HepG2 (cell line): ENCODE data around the gene TOM1L2. TPM values are rescaled to one million over a fixed set of nuclear protein-coding genes. Genes with fewer than 3 reads are reported as not detected.

Experiments
- ATAC-seq: fragments of 200-7000 bp; cut with Tn5 transposase; 3 replicates; pipeline ENCODE4 v1.9.1; 2020; ENCODE audit warnings: mild to moderate bottlenecking, moderate library complexity
- BruUV-seq: library from RNA; stranded (reverse); fragments of 400-500 nt; replicated peaks from 2 replicates; lab custom pipeline; 2021; lab: Mats Ljungman, UMichigan
- CTCF ChIA-PET: fragments of 300-600 bp; formaldehyde crosslinking; extraction: SDS; loops from one replicate; lab custom pipeline; 2021; ENCODE audit warnings: low total read pairs, inconsistent platforms, low intra/inter-chr PET ratio; lab: Yijun Ruan, JAX
- POLR2A ChIA-PET: fragments of 350-600 bp; sonication (Branson Sonifier 250); formaldehyde crosslinking; loops from one replicate; lab custom pipeline; 2020; ENCODE audit warnings: antibody characterized with exemption, inconsistent platforms; lab: Yijun Ruan, JAX
- DNase-seq: peaks from one replicate; pipeline ENCODE4 v3.0.0-alpha.2; 2015; ENCODE audit warnings: low spot score
- FAIRE-seq: peaks from 3 replicates; lab custom pipeline; 2011; peaks lifted over from hg19 to GRCh38; lab: Jason Lieb, UNC
- H2AFZ ChIP-seq: one replicate; pipeline ENCODE4 v1.6.1; 2011; ENCODE audit warnings: low read length, inconsistent platforms
- H3K27ac ChIP-seq: fragments of 300-600 bp; 3 replicates; pipeline ENCODE4 v1.8.0; 2011; ENCODE audit warnings: mixed run types, mild to moderate bottlenecking, mixed read lengths, low read length, inconsistent platforms; ENCODE audit not compliant: insufficient read depth; ENCODE audit errors: extremely low read length
- H3K27me3 ChIP-seq, 2 experiments: fragments of 200-600 bp in 1 of 2; 2 replicates in 1 of 2; 3 replicates in 1 of 2; pipeline versions ENCODE4 v1.6.0 to v1.8.0; 2011; ENCODE audit warnings: low read length in 2 of 2, mild to moderate bottlenecking in 2 of 2, moderate library complexity in 2 of 2, inconsistent platforms in 1 of 2; ENCODE audit not compliant: insufficient read depth in 2 of 2, control insufficient read depth in 1 of 2
- H3K36me3 ChIP-seq, 2 experiments: fragments of 200-600 bp in 1 of 2; replicated peaks in 1 of 2; 2 replicates in 1 of 2; 3 replicates in 1 of 2; pipeline versions ENCODE4 v1.5.1 to v1.8.0; 2011; ENCODE audit warnings: low read length in 2 of 2, inconsistent platforms in 1 of 2; ENCODE audit not compliant: insufficient read depth in 2 of 2, control insufficient read depth in 1 of 2
- H3K4me1 ChIP-seq: 2 replicates; pipeline ENCODE4 v1.5.1; 2012; ENCODE audit warnings: low read length, inconsistent platforms; ENCODE audit not compliant: insufficient read depth
- H3K4me2 ChIP-seq: 2 replicates; pipeline ENCODE4 v1.6.0; 2011; ENCODE audit warnings: low read depth, low read length, inconsistent platforms
- H3K4me3 ChIP-seq, 3 experiments: fragments of 200-600 bp in 1 of 3; sonication (generic), shearing (Covaris generic) in 1 of 3; replicated peaks in 1 of 3; 2 replicates each; pipeline ENCODE4 v1.5.1; 2011 to 2016; ENCODE audit warnings: low read length in 3 of 3, inconsistent platforms in 2 of 3, low read depth in 2 of 3, mild to moderate bottlenecking in 2 of 3, control low read depth in 1 of 3, mixed read lengths in 1 of 3; ENCODE audit not compliant: insufficient read depth in 1 of 3
- H3K79me2 ChIP-seq: one replicate; pipeline ENCODE4 v1.6.1; 2011; ENCODE audit warnings: low read length, inconsistent platforms; ENCODE audit not compliant: insufficient read depth
- H3K9ac ChIP-seq: 2 replicates; pipeline ENCODE4 v1.6.0; 2011; ENCODE audit warnings: mild to moderate bottlenecking, low read depth, low read length, inconsistent platforms; ENCODE audit not compliant: insufficient read depth
- H3K9me3 ChIP-seq: 2 replicates; pipeline ENCODE4 v1.5.1; 2012; ENCODE audit warnings: mild to moderate bottlenecking, low read length
- H4K20me1 ChIP-seq: 2 replicates; pipeline ENCODE4 v1.6.0; 2011; ENCODE audit warnings: inconsistent platforms, mild to moderate bottlenecking, low read length, moderate library complexity; ENCODE audit not compliant: insufficient read depth
- CREB1 ChIP-seq, 2 experiments: fragments of 450-650 bp in 1 of 2; IDR thresholded peaks; 2 replicates each; pipeline ENCODE4 v1.6.1; 2016 to 2017; ENCODE audit warnings: control low read depth in 1 of 2, mild to moderate bottlenecking in 1 of 2, missing compliant biosample characterization in 1 of 2, missing genetic modification characterization in 1 of 2
- KLF12 ChIP-seq: sonication (generic); formaldehyde crosslinking; IDR thresholded peaks from 2 replicates; pipeline ENCODE4 v1.4.0; 2020; ENCODE audit warnings: missing genetic modification reagents, borderline replicate concordance
- THYN1 ChIP-seq: sonication (generic); formaldehyde crosslinking; IDR thresholded peaks from 2 replicates; pipeline ENCODE4 v1.8.1; 2023; ENCODE audit warnings: low read depth, mild to moderate bottlenecking, moderate library complexity, missing genetic modification reagents, borderline replicate concordance
- ZNF232 ChIP-seq: sonication (generic); formaldehyde crosslinking; IDR thresholded peaks from 2 replicates; pipeline ENCODE4 v1.4.0; 2020; ENCODE audit warnings: missing genetic modification reagents, borderline replicate concordance
- ZNF367 ChIP-seq: sonication (generic); formaldehyde crosslinking; IDR thresholded peaks from 2 replicates; pipeline ENCODE4 v1.4.0; 2020; ENCODE audit warnings: missing genetic modification reagents, borderline replicate concordance
- ZNF558 ChIP-seq: sonication (generic); formaldehyde crosslinking; IDR thresholded peaks from 2 replicates; pipeline ENCODE4 v1.9.0; 2022; ENCODE audit warnings: mild to moderate bottlenecking, missing genetic modification reagents, borderline replicate concordance
- ZNF672 ChIP-seq: sonication (generic); formaldehyde crosslinking; IDR thresholded peaks from 2 replicates; pipeline ENCODE4 v1.8.1; 2022; ENCODE audit warnings: missing genetic modification reagents
- ZNF777 ChIP-seq: sonication (generic); formaldehyde crosslinking; IDR thresholded peaks from 2 replicates; pipeline ENCODE4 v1.4.0; 2020; ENCODE audit warnings: missing genetic modification reagents
- ZNF788 ChIP-seq: sonication (generic); formaldehyde crosslinking; IDR thresholded peaks from 2 replicates; pipeline ENCODE4 v1.5.0; 2020; ENCODE audit warnings: mild to moderate bottlenecking, missing genetic modification reagents, borderline replicate concordance
- ZNF839 ChIP-seq: sonication (generic); formaldehyde crosslinking; IDR thresholded peaks from 2 replicates; pipeline ENCODE4 v1.4.0; 2020; ENCODE audit warnings: missing genetic modification reagents, mild to moderate bottlenecking, borderline replicate concordance
- ZNF891 ChIP-seq: sonication (generic); formaldehyde crosslinking; IDR thresholded peaks from 2 replicates; pipeline ENCODE4 v1.5.0; 2020; ENCODE audit warnings: mild to moderate bottlenecking, missing genetic modification reagents
- WGBS: methylation state at CpG from one replicate; pipeline ENCODE4 v1.1.6; 2017; ENCODE audit warnings: low lambda C conversion rate; 5-methylcytosine and 5-hydroxymethylcytosine counted together
- in situ Hi-C: cut with HindIII; loops from 2 replicates; pipeline ENCODE4 v1.10.0; 2017; ENCODE audit warnings: low pct_unique_long_range_greater_than_20kb; ENCODE audit not compliant: extremely low pct_ligation_motif_present
- intact Hi-C: fragments of 100-400 bp; cut with micrococcal nuclease; formaldehyde crosslinking; loops from one replicate; pipeline ENCODE4 v1.10.0; 2022; ENCODE audit not compliant: unreplicated experiment
- polyA plus RNA-seq, 8 experiments: library from polyadenylated mRNA; depleted of rRNA in 3 of 8; stranded (reverse) in 7 of 8; unstranded in 1 of 8; fragments of >200 nt; fragmentation: Illumina TruSeq in 4 of 8; extraction: Trizol in 4 of 8; gene quantifications; 2 replicates each; pipeline versions ENCODE4 v1.2.1 to v1.2.3, GENCODE V29; 2011 to 2016; ENCODE audit warnings: low read depth in 4 of 8, missing spikeins in 1 of 8, mixed read lengths in 1 of 8; ENCODE audit not compliant: insufficient read depth in 1 of 8
- total RNA-seq, 5 experiments: library from RNA; depleted of rRNA; stranded (reverse); fragments of >200 nt; fragmentation: Illumina TruSeq; extraction: Trizol; gene quantifications; 2 replicates each; pipeline ENCODE4 v1.2.3, GENCODE V29; 2016; ENCODE audit warnings: low read depth in 1 of 5
- TF ChIP-seq, protein P1 (sequence below): sonication (generic); formaldehyde crosslinking; IDR thresholded peaks from 2 replicates; pipeline ENCODE4 v1.4.0; 2020; ENCODE audit warnings: missing genetic modification reagents
- TF ChIP-seq, protein P2 (sequence below): sonication (generic); formaldehyde crosslinking; IDR thresholded peaks from one replicate; pipeline ENCODE4 v1.5.1; 2020; ENCODE audit warnings: mild to moderate bottlenecking, missing genetic modification reagents; ENCODE audit errors: not compliant biosample characterization

Gene TOM1L2
- total and polyA plus RNA-seq, 2 of the 13 experiments (the other 11 are each of a cell fraction or from before 2014, with no cell fraction given), result 4.7 to 7.4 TPM

DNA sequence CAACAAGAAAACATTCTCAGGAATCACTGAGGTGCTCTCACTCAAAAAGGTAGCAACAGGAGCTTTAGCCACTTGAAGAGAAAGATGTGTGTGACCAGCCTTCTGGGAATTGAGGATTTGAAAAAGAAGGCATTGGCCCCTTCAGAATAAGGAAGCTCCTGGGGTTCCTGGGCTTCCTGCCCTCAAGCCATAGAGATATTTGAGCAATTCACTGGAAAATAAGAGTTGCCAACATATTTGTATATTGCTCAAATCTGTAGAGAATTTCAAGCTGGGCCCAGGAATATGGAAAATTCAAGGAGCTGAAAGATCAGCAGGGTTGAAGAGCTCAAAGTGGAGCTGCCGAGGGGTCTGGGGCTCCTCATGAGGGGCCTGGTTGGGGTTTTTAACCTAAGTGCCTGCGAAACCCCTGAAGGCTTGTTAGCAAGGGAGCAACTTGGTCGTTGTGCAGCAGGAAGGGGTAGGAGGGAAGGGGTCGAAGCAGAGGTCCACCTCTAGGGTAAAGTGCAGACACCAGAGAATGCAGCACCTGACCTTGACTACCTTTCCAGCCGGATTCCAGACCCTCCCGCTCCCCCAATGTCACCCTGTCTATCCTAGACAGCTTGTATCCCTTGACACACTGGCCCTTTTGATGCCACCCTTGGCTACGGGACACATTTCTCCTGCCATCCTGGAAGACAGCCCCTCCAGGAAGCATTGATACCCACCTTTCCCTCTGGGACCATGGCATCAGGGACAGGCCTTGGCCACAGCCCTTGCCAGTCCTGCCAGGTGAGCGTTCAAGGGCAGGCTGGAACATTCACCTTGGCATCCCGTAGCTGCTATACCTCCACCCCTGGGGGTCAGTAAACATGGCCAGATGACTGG lies 67.8 kb downstream of the TOM1L2 start:
- CTCF ChIA-PET, result no interaction called here
- no peak overlapping the region for H3K27ac ChIP-seq
- in situ Hi-C loops (no loop called here), intact Hi-C loops (no loop called here)
- peaks cover 67% of the 10 kb centered on the region for H3K4me1 ChIP-seq
- H3K27me3 ChIP-seq, result no peaks in the 10 kb centered on the region
- no peak overlapping the region; the same call in 1 of the 2 replicates for H3K4me2 ChIP-seq
- BruUV-seq, result no TSS peak
- no peak overlapping the region for H3K9ac ChIP-seq
- no peak overlapping the region for H3K4me3 ChIP-seq
- ATAC-seq, result peak; percentile 27
- 44% methylated on average over 7 of the region's 9 CpGs for WGBS
- H3K9me3 ChIP-seq, result no peaks in the 10 kb centered on the region
- no peaks in the 10 kb centered on the region for H4K20me1 ChIP-seq
- peak; percentile 23 for DNase-seq
- no peaks in the 10 kb centered on the region for H3K79me2 ChIP-seq
- no peak overlapping the region for H2AFZ ChIP-seq
- H3K36me3 ChIP-seq, result no peaks in the 10 kb centered on the region
- POLR2A ChIA-PET, result interaction anchor here (0.6 kb wide), 1 partner anchor 13 kb away, joined by 3 read pairs; no protein-coding TSS in a partner anchor
- FAIRE-seq, result no peak
- TF ChIP-seq ZNF891 (CRISPR knock-in tag), result no peak
- TF ChIP-seq ZNF839 (CRISPR knock-in tag), result no peak
- no peak for TF ChIP-seq ZNF788 (CRISPR knock-in tag)
- no peak for TF ChIP-seq THYN1 (CRISPR knock-in tag)
- no peak for TF ChIP-seq ZNF232 (CRISPR knock-in tag)
- TF ChIP-seq ZNF777 (CRISPR knock-in tag), result no peak
- no peak for TF ChIP-seq ZNF672 (CRISPR knock-in tag)
- TF ChIP-seq, protein P1, sequence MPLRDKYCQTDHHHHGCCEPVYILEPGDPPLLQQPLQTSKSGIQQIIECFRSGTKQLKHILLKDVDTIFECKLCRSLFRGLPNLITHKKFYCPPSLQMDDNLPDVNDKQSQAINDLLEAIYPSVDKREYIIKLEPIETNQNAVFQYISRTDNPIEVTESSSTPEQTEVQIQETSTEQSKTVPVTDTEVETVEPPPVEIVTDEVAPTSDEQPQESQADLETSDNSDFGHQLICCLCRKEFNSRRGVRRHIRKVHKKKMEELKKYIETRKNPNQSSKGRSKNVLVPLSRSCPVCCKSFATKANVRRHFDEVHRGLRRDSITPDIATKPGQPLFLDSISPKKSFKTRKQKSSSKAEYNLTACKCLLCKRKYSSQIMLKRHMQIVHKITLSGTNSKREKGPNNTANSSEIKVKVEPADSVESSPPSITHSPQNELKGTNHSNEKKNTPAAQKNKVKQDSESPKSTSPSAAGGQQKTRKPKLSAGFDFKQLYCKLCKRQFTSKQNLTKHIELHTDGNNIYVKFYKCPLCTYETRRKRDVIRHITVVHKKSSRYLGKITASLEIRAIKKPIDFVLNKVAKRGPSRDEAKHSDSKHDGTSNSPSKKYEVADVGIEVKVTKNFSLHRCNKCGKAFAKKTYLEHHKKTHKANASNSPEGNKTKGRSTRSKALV (CRISPR knock-in tag), result no peak
- TF ChIP-seq, protein P2, sequence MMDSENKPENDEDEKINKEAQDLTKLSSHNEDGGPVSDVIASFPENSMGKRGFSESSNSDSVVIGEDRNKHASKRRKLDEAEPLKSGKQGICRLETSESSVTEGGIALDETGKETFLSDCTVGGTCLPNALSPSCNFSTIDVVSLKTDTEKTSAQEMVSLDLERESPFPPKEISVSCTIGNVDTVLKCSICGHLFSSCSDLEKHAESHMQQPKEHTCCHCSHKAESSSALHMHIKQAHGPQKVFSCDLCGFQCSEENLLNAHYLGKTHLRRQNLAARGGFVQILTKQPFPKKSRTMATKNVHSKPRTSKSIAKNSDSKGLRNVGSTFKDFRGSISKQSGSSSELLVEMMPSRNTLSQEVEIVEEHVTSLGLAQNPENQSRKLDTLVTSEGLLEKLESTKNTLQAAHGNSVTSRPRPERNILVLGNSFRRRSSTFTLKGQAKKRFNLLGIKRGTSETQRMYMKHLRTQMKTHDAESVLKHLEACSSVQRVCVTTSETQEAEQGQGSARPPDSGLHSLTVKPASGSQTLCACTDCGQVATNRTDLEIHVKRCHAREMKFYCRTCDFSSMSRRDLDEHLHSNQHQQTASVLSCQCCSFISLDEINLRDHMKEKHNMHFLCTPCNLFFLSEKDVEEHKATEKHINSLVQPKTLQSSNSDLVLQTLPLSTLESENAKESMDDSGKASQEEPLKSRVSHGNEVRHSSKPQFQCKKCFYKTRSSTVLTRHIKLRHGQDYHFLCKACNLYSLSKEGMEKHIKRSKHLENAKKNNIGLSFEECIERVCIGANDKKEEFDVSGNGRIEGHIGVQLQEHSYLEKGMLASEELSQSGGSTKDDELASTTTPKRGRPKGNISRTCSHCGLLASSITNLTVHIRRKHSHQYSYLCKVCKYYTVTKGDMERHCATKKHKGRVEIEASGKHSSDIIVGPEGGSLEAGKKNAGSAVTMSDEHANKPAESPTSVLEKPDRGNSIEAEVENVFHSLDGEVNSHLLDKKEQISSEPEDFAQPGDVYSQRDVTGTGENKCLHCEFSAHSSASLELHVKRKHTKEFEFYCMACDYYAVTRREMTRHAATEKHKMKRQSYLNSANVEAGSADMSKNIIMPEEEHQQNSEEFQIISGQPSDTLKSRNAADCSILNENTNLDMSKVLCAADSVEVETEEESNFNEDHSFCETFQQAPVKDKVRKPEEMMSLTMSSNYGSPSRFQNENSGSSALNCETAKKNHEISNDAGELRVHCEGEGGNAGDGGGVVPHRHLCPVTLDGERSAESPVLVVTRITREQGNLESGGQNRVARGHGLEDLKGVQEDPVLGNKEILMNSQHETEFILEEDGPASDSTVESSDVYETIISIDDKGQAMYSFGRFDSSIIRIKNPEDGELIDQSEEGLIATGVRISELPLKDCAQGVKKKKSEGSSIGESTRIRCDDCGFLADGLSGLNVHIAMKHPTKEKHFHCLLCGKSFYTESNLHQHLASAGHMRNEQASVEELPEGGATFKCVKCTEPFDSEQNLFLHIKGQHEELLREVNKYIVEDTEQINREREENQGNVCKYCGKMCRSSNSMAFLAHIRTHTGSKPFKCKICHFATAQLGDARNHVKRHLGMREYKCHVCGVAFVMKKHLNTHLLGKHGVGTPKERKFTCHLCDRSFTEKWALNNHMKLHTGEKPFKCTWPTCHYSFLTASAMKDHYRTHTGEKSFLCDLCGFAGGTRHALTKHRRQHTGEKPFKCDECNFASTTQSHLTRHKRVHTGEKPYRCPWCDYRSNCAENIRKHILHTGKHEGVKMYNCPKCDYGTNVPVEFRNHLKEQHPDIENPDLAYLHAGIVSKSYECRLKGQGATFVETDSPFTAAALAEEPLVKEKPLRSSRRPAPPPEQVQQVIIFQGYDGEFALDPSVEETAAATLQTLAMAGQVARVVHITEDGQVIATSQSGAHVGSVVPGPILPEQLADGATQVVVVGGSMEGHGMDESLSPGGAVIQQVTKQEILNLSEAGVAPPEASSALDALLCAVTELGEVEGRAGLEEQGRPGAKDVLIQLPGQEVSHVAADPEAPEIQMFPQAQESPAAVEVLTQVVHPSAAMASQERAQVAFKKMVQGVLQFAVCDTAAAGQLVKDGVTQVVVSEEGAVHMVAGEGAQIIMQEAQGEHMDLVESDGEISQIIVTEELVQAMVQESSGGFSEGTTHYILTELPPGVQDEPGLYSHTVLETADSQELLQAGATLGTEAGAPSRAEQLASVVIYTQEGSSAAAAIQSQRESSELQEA (CRISPR knock-in tag), result no peak
- TF ChIP-seq CREB1 (IDR thresholded peaks at IDR 0.05), result no peak
- TF ChIP-seq CREB1 (CRISPR knock-in tag; IDR thresholded peaks at IDR 0.05), result no peak
- no peak for TF ChIP-seq KLF12
- no peak for TF ChIP-seq ZNF367 (CRISPR knock-in tag)
- TF ChIP-seq ZNF558, result no peak
